GM12878 (cell line): ENCODE data around the gene ATP2C2. TPM values are rescaled to one million over a fixed set of nuclear protein-coding genes. Genes with fewer than 3 reads are reported as not detected.

ENCODE experiments used
- ATAC-seq: fragments of 200-7000 bp; cut with Tn5 transposase; 3 replicates; pipeline ENCODE4 v1.9.1; 2020; ENCODE audit warnings: mild to moderate bottlenecking, moderate library complexity
- BruUV-seq: library from RNA; stranded (reverse); fragments of 400-500 nt; replicated peaks from 2 replicates; lab custom pipeline; 2021; lab: Mats Ljungman, UMichigan
- CTCF ChIA-PET: fragments of 300-600 bp; sonication (Branson Sonifier 250); formaldehyde crosslinking; extraction: SDS; loops from one replicate; lab custom pipeline; 2021; ENCODE audit warnings: inconsistent platforms; lab: Yijun Ruan, JAX
- POLR2A ChIA-PET: fragments of 350-600 bp; formaldehyde crosslinking; extraction: SDS; loops from one replicate; lab custom pipeline; 2021; ENCODE audit warnings: inconsistent platforms; lab: Charles Lee
- RAD21 ChIA-PET: fragments of 300-600 bp; sonication (Branson Sonifier 250); formaldehyde crosslinking; loops from one replicate; lab custom pipeline; 2023; ENCODE audit warnings: antibody characterized with exemption; ENCODE audit not compliant: unreplicated experiment; lab: Charles Lee
- SMC1A ChIA-PET: fragments of 300-600 bp; sonication (Branson Sonifier 250); formaldehyde crosslinking; loops from one replicate; lab custom pipeline; 2023; ENCODE audit not compliant: unreplicated experiment, uncharacterized antibody; lab: Charles Lee
- DNase-seq: peaks from one replicate; pipeline ENCODE4 v3.0.0-alpha.2; 2011; ENCODE audit warnings: low read depth, low spot score
- FAIRE-seq: peaks from 3 replicates; lab custom pipeline; 2011; peaks lifted over from hg19 to GRCh38; lab: Jason Lieb, UNC
- H2AFZ ChIP-seq: 2 replicates; pipeline ENCODE4 v1.6.0; 2011; ENCODE audit warnings: low read depth, low read length, control low read depth; ENCODE audit not compliant: control insufficient read depth
- H3K27ac ChIP-seq: 2 replicates; pipeline ENCODE4 v1.5.1; 2011; ENCODE audit warnings: control low read depth; ENCODE audit not compliant: control insufficient read depth, insufficient read depth
- H3K27me3 ChIP-seq, 2 experiments: replicated peaks in 1 of 2; 2 replicates each; pipeline versions ENCODE4 v1.6.0 to v1.6.1; 2011; ENCODE audit warnings: low read length in 1 of 2; ENCODE audit not compliant: control insufficient read depth in 2 of 2, insufficient read depth in 2 of 2
- H3K36me3 ChIP-seq, 2 experiments: 2 replicates each; pipeline ENCODE4 v1.5.1; 2011; ENCODE audit warnings: low read length in 1 of 2; ENCODE audit not compliant: control insufficient read depth in 2 of 2, insufficient read depth in 2 of 2
- H3K4me1 ChIP-seq: 2 replicates; pipeline ENCODE4 v1.6.1; 2011; ENCODE audit warnings: mild to moderate bottlenecking, low read length, moderate library complexity, mixed read lengths; ENCODE audit not compliant: control insufficient read depth, insufficient read depth
- H3K4me2 ChIP-seq: 2 replicates; pipeline ENCODE4 v1.6.0; 2011; ENCODE audit warnings: control low read depth; ENCODE audit not compliant: control insufficient read depth, insufficient read depth
- H3K4me3 ChIP-seq: fragments of 200-600 bp; sonication (generic); 2 replicates; pipeline ENCODE4 v1.5.1; 2016
- H3K79me2 ChIP-seq: 2 replicates; pipeline ENCODE4 v1.6.0; 2011; ENCODE audit warnings: low read length; ENCODE audit not compliant: control insufficient read depth, insufficient read depth
- H3K9ac ChIP-seq: 2 replicates; pipeline ENCODE4 v1.8.0; 2011; ENCODE audit warnings: low read length, control low read depth, mixed read lengths; ENCODE audit not compliant: control insufficient read depth, insufficient read depth
- H3K9me3 ChIP-seq: replicated peaks from 3 replicates; pipeline ENCODE4 v1.5.1; 2011; ENCODE audit warnings: mild to moderate bottlenecking, low read length; ENCODE audit not compliant: control insufficient read depth, insufficient read depth
- H4K20me1 ChIP-seq: 2 replicates; pipeline ENCODE4 v1.6.0; 2011; ENCODE audit not compliant: control insufficient read depth, insufficient read depth
- CHD4 ChIP-seq: fragments of 200-600 bp; sonication (generic); IDR thresholded peaks from 2 replicates; pipeline ENCODE4 v1.6.1; 2016; ENCODE audit warnings: mild to moderate bottlenecking
- EP300 ChIP-seq, 2 experiments: fragments of 150-350 bp in 1 of 2; IDR thresholded peaks; 2 replicates each; pipeline ENCODE4 v1.6.1; 2011 to 2012; ENCODE audit warnings: low read depth in 2 of 2, low read length in 2 of 2, borderline replicate concordance in 1 of 2, improper control_type of control experiment in 1 of 2, inconsistent platforms in 1 of 2; ENCODE audit not compliant: control insufficient read depth in 1 of 2
- IRF3 ChIP-seq: fragments of 450-650 bp; IDR thresholded peaks from 2 replicates; pipeline ENCODE4 v1.6.1; 2014; ENCODE audit warnings: mild to moderate bottlenecking
- NFIC ChIP-seq: IDR thresholded peaks from 2 replicates; pipeline ENCODE4 v1.6.1; 2012; ENCODE audit warnings: low read depth, mild to moderate bottlenecking, inconsistent platforms, low read length, moderate library complexity
- RFX5 ChIP-seq: IDR thresholded peaks from 2 replicates; pipeline ENCODE4 v1.6.1; 2011; ENCODE audit warnings: low read depth, low read length, improper control_type of control experiment
- ZNF592 ChIP-seq: fragments of 450-650 bp; IDR thresholded peaks from 2 replicates; pipeline ENCODE4 v1.6.1; 2017; ENCODE audit warnings: mild to moderate bottlenecking, moderate library complexity
- WGBS: methylation state at CpG from one replicate; pipeline ENCODE4 v1.1.6; 2016; ENCODE audit warnings: low lambda C conversion rate; ENCODE audit not compliant: insufficient replicate concordance, insufficient coverage; ENCODE audit errors: missing lambda C conversion rate; 5-methylcytosine and 5-hydroxymethylcytosine counted together
- in situ Hi-C: fragments of 300-500 bp; cut with MboI; formaldehyde crosslinking; loops from 9 replicates; pipeline ENCODE4 v1.14.3; 2018; ENCODE audit warnings: mixed read lengths
- intact Hi-C: fragments of 100-400 bp; cut with micrococcal nuclease; formaldehyde crosslinking; loops from one replicate; pipeline ENCODE4 v1.14.2; 2022; ENCODE audit not compliant: unreplicated experiment
- polyA plus RNA-seq, 11 experiments: library from polyadenylated mRNA; depleted of rRNA in 4 of 11; unstranded in 6 of 11; stranded (reverse) in 5 of 11; fragments of >200 nt; fragmentation: Nextera tagmentation in 4 of 11; fragmentation: Illumina TruSeq in 1 of 11; extraction: Ambion mirVana in 4 of 11; extraction: Trizol in 1 of 11; gene quantifications; 1 replicate in 1 of 11; 2 replicates in 10 of 11; pipeline versions ENCODE4 v1.2.1 to v1.2.3, GENCODE V29; 2011 to 2016; ENCODE audit warnings: inconsistent platforms in 2 of 11, missing spikeins in 2 of 11, low read depth in 1 of 11
- total RNA-seq, 4 experiments: library from RNA; depleted of rRNA in 3 of 4; stranded (reverse); fragments of >200 nt in 3 of 4; fragmentation: Illumina TruSeq in 1 of 4; extraction: Trizol in 1 of 4; gene quantifications; 2 replicates each; pipeline versions ENCODE4 v1.2.1 to v1.2.3, GENCODE V29; 2013 to 2021

ATP2C2 gene
- total and polyA plus RNA-seq, 10 of the 15 experiments (the other 5 are each of a cell fraction or from before 2014, with no cell fraction given): 0.05 to 0.19 TPM; not detected in 8

- TF ChIP-seq EP300 (IDR thresholded peaks at IDR 0.05; ENCODE audit: borderline replicate concordance in 1 of 2, control insufficient read depth in 1 of 2, low read depth in 2 of 2, low read length in 2 of 2): no peak
Measured at GRCh38 chr16:84511831-84512230, 143.5 kb downstream of the ATP2C2 start (continued).

- ChIA-PET POLR2A (interaction anchor here (0.6 to 5.8 kb wide), 7 partner anchors 16 to 471 kb away, joined by 3 to 60 read pairs (median 4); no protein-coding TSS in a partner anchor), SMC1A (interaction anchor here (0.9 to 13.2 kb wide), 13 partner anchors 15 to 458 kb away, joined by 3 to 183 read pairs (median 20); partner anchors contain the start of gene COTL1), CTCF (interaction anchor here (0.6 to 11.6 kb wide), 17 partner anchors 7 to 440 kb away, joined by 3 to 299 read pairs (median 5); partner anchors contain the start of gene COTL1), RAD21 (interaction anchor here (1.2 to 6.6 kb wide), 6 partner anchors 57 to 214 kb away, joined by 4 to 194 read pairs (median 50); partner anchors contain the start of gene COTL1)
- peaks cover 2% of the 10 kb centered on the region; the same call in 1 of the 2 replicates for H3K79me2 ChIP-seq
- no peak overlapping the region for H3K4me3 ChIP-seq
- intact Hi-C loops: no loop called here
- TF ChIP-seq ZNF592 (no peak), IRF3 (no peak), NFIC (no peak), CHD4 (no peak), RFX5 (no peak)
- no peaks in the 10 kb centered on the region for H3K9me3 ChIP-seq
- BruUV-seq: no TSS peak
- no peaks in the 10 kb centered on the region for H3K27me3 ChIP-seq
- WGBS: 91% methylated on average over 10 of the region's 10 CpGs
- no peak overlapping the region; the same call in 1 of the 2 replicates for H2AFZ ChIP-seq
- DNase-seq (no peak), ATAC-seq (no peak), FAIRE-seq (no peak)
- H3K9ac ChIP-seq: peak overlapping the region; percentile 20; the same call in 1 of the 2 replicates
- peak overlapping the region; percentile 99 for H3K27ac ChIP-seq
- H3K4me1 ChIP-seq: peaks cover 48% of the 10 kb centered on the region
- no peaks in the 10 kb centered on the region for H4K20me1 ChIP-seq
- no peak overlapping the region for H3K4me2 ChIP-seq
- H3K36me3 ChIP-seq: no peaks in the 10 kb centered on the region
- in situ Hi-C loops: loop anchor here (5.0 to 25.0 kb wide), 3 partner anchors 109 to 449 kb away; no protein-coding TSS in a partner anchor
Measured at GRCh38 chr16:84513123-84513522, 144.8 kb downstream of the ATP2C2 start.
